HG03521 (cell line): ENCODE results near the gene AIFM2.

Experiments used
- ATAC-seq: cut with Tn5 transposase; IDR thresholded peaks from one replicate; pipeline ENCODE4 v1.9.1; 2021; ENCODE audit warnings: mild to moderate bottlenecking, moderate library complexity; ENCODE audit not compliant: unreplicated experiment

AIFM2 gene

DNA sequence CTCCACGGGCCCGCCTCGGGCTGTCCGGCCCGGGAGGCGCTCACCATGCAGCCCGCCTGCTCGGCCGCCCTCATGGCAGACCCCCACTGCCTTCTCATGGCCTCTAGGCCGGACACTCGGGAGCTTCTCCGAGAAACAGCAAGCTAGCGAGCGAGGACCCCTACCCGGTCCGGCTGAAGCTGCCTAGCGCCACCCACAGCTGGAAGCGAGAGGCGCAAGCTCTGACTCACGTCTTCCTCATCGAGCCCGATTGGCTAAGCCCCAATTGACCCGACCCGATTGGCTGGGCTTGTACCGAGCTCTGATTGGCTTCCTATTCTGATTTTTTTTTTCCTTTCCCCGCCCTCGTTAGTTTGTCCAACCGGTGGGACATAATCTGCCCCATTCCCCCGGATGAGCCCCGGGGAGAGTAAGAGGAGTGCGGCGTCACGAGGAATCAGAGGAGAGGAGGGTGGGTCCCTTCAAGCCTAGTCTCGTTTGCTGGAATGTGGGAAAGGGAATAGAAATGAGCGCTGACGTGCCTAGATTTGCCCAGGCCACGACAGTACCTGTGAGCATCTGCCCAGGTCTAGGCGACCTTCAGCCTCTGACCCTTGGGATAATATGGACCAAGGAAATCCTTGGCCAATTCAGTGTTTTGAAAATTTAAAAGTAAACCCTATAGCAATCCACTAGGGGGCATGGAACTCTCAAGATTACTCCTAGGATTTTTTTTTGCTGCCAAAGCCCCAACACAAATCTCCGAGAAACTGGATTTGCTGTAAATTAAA is 14.0 kb upstream of the AIFM2 start, which contains the start of gene TYSND1:
TSS of gene TYSND1 (minus strand) at position 212 of the 770 bp plus-strand sequence. CDS start at position 98, 114 bp downstream.
- ATAC-seq, result peak; percentile 83

DNA sequence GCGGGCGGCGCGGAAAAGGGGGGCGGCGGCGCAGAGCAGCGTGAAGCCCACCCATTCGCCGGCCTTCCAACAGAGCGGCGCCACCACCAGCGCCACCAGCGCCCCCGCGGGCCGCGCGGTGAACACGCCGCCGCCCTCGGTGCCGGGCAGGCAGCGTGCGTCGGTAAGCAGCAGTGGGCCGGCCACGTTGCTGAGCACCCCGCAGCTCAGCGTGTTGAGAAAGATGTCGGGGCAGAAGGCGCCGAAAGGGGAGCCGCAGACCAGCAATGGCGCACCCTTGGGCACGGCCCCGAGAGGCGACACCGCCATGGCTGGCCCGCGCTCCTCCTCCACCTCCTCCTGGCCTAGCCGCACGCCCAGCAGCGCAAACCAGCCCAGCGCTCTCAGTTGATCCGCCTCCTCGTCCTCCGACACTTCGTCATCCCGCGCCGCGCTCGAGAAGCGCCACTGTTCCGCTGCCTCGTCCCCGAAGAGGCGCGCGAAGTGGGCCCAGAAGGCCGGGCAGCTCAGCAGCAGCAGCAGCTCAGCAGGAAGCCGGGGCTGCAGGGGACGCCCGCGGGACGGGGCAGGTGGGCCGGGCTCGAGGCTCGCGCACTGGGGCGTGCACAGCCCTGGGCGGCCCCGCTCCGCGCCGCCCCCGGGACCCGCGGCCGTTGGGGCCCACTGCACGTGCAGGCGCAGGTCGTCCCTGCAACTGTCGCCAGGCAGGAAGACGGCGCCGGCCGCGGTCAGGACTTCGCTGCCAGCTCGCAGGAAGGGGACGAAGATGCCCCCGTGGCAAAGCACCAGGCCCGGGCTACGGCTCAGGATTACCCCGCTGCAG is 13.3 kb upstream of the AIFM2 start:
- peak; percentile 45 for ATAC-seq

DNA sequence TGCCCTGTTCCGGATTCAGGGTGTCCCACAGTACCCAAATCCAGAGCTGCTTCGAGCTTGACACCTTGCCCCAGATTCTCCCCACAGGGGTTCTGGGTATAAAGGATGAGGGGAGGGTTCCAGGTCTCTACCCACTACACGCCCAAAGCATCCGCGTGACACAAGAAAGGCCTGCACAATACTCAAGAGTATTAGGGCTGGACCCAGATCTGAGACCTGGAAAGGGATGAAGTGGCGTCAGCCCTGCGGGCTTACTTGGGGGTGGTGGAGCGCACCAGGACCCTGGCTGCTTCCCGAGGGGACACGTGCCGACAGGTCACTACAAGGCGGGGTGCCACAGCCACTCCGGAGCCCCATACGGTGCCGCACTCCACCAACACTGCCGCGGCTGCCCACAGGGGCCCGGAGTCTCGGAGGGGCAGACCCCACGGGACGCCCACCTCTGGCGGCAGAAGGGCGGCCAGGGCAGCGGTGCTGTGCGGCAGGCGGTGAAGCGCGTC is 12.6 kb upstream of the AIFM2 start:
- ATAC-seq, result peak; percentile 12

DNA sequence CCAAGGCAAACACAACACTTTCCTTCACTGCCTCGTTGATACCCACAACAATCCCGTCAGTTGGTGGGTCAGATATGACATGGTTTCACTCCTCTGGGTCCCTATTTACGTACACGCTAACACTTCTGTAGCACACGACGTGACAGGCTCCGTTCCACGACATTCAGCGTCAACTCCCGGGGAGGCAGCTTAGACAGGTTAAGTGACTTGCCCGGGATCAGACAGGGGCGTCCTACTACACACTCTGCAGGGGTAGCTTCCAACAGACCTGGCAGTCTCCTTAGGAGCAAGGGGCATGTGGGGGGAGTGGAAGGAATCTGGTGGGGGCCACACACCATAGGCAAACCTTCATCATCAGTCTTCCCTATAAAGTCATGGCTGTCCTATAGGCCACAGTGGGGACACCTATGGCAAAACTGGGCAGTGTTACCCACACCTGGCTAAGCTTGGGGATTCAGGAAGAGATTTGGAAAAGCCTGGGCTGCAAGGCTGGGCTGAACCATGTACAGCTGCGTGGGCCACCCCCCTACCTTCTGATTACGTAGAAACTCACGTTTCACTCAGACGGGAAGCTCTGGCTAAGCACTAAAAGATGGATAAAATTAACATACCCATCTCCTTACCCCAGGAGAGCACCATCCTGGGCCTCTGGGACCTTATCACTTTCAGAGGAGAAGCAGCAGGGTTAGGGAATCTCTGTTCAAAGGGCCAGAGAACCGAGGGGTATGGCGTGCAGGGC is 11.9 kb upstream of the AIFM2 start:
- ATAC-seq, result no peak

DNA sequence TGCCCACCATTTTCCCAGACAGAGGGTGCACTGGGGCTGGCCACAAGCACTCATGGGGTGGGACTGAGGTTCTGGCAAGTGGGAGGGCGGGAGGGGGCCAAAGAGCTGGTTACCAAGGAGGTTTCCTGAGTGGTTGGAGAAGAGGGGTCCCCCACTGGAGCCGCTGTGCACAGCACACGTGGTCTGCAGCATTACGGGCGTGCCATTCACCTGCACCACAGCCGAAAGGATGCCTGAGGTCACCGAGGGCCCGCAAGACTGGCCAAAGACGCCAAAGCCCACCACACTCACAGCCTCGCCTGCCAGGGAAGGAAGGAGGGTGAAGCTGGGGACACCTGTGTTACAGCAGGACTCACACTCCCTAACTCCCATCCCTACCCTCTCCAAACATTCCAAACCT is 9.9 kb upstream of the AIFM2 start:
- no peak for ATAC-seq

DNA sequence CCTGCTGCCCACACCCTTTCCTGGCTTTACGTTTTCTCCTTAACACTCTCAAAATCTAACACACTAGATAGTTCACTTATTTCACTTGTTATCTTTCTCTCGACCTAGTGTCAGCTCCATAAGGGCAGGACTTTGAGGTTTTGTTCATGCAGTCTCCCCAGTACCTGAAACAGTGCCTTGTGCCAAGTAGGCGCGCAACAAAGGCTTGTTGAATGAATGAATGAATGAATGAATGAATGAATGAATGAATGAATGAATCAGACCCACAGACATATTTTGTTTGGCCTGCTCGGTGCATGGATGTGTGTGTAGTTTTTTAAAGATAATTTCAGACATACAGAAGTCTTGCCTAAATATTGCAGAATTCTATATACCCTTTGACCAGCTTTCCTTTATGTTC is 7.7 kb upstream of the AIFM2 start:
- no peak for ATAC-seq

DNA sequence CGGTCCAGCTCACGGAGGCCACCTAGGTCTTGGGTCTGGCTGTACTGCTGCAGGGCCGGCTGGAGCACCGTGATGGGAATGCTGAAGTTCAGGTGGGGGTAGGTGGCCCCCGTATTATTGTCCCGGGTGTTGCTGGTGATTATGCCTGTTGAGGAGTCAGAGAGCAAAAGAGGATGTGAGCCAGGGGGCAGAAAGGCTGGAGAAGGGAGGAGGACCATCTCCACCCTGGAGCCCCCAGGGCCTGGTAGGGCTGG is 7.3 kb upstream of the AIFM2 start:
- ATAC-seq, result no peak

DNA sequence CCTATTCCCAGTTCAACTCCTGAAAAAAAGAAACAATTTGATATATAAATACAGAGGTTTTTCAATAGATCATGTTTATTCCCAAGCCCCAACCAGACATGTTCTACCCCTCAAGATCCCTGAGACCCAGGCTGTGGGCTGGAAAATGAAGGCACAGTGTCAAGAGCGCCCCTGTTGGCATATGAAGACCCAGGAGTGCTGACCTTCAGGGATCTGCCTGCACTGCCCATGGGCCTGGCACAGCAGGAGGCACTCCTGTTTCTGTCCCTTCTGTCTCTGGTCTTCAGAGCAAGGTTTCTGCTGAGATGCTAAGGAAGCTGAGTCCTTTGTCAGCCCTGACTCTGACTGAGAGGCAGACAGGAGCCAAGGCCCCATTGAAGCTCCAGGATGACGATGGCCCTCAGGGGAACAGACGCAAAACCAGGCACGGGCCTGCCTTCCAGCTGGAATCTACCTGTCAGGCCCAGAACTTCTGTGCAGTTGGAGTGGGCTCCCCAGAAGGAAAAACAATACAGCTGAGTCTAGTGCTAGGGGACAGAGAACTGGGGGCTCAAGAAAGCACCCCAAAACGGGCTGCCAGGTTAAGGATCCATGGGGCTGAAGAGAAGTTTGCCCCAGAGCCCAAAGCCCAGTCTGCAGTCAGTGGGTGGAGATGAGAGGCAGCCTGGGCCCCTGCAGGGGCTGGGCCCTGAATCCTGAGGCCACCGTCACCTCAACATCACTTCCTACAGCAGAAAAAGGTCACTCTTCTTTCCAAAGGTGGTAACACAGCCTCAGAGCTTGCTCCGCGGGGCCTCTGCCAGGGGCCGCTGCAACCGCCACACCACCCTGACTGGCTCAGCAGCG is 6.7 kb upstream of the AIFM2 start:
- no peak for ATAC-seq

DNA sequence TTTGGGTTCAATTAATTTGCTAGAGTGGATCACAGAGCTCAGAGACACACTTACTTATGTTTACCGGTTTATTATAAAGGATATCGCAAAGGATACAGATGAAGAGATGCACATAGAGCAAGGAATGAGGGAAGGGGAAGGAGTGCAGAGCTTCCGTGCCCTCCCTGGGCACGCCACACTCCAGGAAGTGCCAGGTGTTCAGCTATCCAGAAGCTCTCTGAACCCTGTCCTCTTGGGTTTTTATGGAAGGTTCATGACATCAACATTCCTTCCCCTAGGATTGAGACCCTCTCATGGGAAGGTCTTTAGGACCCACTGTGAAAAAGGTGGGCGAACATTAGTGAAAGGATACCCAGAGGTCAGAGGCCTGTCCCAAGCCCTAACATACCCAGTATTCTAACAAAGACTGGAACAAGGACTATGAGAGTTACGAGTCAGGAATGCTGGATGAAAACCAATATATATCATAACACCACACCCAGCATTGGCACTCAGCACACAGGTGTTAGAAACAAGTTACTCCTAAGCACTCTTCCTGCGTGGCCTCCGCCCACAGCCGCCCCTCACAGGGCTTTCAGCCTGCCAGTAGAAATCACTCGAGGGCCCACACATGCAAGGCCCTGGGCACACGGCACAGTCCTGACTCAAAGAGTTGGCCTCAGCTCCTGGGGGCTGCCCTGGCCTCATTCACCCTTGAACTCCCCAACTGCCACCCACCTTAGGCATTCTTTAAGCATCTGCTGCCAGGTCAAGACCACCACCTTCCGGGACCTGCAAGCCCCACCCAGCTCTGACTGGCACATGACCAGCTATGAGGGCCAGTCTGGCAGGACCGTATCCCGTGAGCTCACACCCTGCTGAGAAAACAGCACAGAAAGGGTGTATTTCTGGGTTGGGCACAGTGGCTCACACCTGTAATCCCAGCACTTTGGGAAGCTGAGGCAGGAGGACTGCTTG is 5.6 kb upstream of the AIFM2 start:
- no peak for ATAC-seq

DNA sequence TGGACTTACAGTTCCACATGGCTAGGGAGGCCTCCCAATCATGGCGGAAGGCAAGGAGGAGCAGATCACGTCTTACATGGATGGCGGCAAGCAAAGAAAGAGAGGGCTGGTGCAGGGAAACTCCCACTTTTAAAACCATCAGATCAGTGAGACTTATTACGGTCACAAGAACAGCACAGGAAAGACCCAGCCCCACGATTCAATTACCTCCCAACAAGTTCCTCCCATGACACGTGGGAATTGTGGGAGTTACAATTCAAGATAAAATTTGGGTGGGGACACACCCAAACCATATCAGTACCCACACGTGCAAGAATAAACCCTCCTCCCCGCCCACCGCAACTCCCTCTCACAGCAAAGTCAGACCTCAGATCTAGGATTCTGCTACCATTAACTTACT is 4.5 kb upstream of the AIFM2 start:
- no peak for ATAC-seq

DNA sequence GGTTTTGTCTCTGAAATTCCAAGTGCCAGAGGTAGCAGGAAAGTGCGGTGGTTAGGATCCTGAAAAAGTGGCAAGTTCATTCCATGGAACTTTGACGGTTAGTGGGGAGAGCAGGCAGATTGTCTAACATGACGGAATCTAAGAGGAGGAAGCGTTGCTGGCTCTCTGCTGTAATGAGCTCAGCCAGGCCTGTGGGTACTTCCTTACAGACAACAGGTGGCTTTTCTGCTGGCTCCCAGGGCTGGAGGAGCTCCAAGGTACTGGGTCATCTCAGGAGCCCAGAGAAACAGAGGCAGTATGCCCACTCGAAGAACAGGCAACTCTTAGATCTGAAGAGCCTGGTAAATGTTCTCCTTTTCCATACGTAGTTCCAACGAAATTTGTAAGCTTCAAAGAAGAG is 3.1 kb upstream of the AIFM2 start:
- ATAC-seq, result no peak

DNA sequence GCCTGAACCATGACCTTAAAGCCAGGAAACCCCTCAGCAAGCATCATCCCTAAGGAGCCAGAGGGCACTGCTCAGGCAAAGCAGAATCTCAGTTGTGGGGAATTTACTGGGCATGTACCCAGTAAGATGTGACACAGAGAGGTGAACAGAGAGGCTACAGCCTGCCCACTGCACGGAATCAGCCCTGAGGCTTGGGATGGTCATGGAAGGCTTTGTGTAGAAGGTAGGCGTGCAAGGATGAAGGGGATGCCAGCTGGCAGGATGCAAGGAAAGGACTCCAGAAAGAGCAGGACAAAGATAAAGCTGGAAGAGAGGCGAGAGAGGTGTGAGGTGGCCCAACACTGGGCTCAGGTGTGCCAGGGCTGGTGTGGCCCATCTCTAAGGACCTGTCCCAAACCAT is 2.4 kb upstream of the AIFM2 start:
- no peak for ATAC-seq

DNA sequence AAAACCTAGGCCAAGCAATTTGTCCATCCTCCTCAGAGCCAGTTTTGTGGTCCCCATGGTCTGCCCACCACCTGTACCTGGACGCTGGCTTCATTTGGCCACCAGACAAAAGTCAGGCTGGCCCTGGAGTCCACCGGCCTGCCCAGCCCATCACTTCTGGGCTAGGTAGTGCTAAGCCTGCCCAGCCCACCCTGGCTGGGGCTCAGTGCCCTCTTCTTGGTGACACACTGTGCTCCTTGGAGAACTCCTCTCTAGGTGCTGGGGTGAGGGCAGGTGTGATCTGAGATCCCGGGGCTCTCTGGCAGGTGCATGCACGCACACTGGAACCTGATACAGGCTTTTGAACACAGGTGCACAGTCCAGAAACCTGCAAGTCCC is 1.1 kb downstream of the AIFM2 start:
- no peak for ATAC-seq

DNA sequence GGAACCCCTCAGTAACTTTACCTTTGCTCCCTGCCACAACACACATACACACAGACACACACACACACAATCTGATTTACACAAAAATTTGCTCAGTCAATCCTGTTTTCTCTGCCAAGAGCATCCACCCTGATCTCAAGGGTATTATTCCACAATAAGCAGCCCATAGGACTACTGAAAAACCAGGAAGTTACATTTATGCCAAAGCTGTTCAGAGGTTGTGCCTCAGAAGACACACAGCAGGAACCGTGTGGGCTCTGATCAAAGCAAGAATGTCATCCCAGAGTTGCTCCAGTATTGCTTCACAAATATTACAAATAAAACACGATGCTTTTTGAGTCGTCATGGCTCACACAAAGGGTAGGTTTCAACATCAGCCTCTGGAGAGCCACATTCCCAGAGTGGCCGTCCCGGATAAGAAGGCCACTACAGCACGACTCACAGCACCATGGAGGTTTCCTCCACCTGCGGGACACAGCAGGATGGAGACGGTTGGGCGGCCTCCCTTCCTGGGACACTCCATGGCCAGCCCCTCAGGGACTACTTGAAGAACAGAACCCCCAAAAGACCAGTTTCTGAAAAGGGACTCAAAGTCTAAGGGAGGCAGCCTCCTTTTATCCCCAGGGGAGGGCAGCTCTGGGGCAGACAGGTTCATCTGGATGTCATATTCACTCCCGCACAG is 1.6 kb downstream of the AIFM2 start:
- ATAC-seq, result no peak

DNA sequence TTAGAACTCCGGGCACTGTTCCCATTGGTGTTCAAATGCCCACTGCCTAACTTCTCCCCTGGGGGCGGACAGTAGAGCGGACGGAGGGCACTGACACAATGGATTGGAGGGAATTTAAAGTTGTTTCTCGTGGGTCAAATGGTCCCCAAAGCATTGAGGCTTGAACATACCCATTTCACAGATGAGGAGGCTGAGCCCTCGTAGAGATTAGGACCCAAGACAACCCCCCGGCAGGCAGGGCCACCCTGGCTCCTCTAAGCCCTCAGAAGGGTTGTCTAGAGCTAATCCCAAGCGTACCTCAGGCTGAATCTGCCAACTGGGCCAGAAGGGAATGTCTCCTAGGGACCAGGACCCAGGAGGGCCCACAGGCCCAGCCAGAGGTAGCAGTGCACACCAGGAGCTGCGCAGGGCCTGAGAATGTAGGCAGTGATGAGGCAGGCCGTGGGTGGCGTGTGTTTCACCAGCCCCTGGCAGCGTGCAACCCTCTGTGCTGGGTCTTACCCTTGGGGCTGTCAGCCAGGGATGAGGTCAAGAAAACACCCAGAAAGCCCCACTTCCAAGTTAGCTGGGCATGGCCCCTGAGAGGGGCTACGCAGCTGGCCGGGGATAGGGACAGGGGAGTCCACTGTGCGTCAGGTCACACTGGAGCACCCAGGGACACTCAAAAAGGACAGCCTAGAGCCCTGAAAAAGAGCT is 5.8 kb downstream of the AIFM2 start:
- no peak for ATAC-seq

DNA sequence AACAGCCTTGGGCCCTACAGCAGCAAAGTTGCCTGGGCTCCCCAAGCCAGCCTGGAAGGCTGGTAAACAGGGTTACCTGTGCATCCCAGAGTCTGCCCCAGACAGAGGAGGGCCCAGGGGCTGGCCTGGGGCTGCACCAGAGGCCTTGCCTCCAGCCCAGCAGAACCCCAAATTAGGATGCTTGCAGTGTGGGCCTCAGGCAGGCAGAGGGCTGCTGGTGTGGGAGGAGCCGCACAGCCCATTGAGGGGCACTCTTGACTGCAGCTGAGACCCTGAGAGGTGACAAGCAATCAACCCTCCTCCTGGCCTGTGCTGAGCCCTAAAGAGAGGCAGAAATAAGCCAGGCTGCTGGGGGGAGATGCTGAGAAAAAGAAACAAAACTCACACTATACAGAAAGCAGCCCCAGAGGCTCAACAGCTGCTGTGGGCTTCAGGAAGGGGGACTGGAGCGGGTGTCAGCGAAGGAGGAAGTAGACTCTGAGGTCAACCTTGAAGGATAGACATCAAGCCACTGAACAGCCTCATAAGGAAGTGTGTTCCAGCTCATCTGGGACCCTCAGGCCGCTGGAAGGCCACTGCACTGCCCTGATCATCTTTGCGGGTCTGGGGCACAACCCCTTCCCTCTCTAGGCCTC is 6.6 kb downstream of the AIFM2 start:
- ATAC-seq, result no peak

DNA sequence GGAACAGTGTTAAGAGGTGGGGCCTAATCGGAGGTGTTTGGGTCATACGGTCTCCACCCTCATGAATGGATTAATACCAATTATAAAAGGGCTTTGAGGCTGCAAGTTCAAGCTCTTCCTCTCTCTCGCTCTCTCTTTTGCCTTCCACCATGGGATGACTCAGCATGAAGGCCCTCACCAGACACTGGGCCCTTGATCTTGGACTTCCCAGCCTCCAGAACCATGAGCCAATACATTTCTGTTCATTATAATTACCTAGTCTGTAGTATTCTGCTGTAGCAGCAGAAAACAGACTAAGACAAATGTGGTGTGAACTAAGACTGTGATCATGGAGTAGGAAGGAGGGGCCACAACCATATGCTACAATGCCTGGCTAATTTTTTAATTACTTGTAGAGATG is 7.7 kb downstream of the AIFM2 start:
- no peak for ATAC-seq

DNA sequence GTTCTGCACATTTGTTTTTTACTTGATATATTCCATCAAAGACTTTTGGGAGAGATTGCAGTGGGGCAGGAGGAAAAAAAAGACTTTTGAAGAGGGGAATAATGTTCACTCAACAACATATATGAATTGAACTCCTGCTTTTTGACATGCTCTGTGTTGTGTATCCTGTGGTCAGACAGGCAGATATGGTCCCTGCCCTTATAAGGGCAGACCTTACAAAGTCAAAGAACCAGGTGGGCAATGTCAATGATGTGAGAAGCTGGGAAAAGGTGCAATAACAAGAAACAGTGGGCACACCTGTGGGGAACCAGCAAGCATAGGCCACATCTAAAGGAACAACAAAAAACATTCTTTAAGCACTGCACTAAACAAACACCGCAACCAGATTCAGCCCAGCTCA is 8.2 kb downstream of the AIFM2 start:
- no peak for ATAC-seq
